HCT116 (cell line): Measurements from ENCODE around the gene CCBE1. TPM values are rescaled to one million over a fixed set of nuclear protein-coding genes. Genes with fewer than 3 reads are reported as not detected.

Experiments used
- ATAC-seq: fragments of 200-7000 bp; cut with Tn5 transposase; 2 replicates; pipeline ENCODE4 v1.9.1; 2020; ENCODE audit warnings: mild to moderate bottlenecking, moderate library complexity
- BruUV-seq: library from RNA; stranded (reverse); fragments of 400-500 nt; replicated peaks from 2 replicates; lab custom pipeline; 2021; lab: Mats Ljungman, UMichigan
- CTCF ChIA-PET: fragments of 300-600 bp; sonication (Branson Sonifier 250); formaldehyde crosslinking; loops from one replicate; lab custom pipeline; 2021; ENCODE audit warnings: antibody characterized with exemption; lab: Charles Lee
- POLR2A ChIA-PET: fragments of 300-600, 350-600 bp; sonication (Branson Sonifier 250); formaldehyde crosslinking; loops from one replicate; lab custom pipeline; 2021; ENCODE audit warnings: antibody characterized with exemption; lab: Charles Lee
- RAD21 ChIA-PET, 2 experiments: fragments of 300-600 bp; sonication (Branson Sonifier 250); formaldehyde crosslinking; loops; one replicate each; lab custom pipeline; 2023; ENCODE audit warnings: low total read pairs in 2 of 2; ENCODE audit not compliant: uncharacterized antibody in 2 of 2, unreplicated experiment in 2 of 2, low non-redundant PET in 1 of 2; lab: Charles Lee
- DNase-seq: peaks from one replicate; pipeline ENCODE4 v3.0.0-alpha.2; 2010; ENCODE audit warnings: low read depth, low spot score
- H2AFZ ChIP-seq: fragments of 200-600 bp; shearing (Covaris generic), sonication (generic); 2 replicates; pipeline ENCODE4 v1.6.1; 2017; ENCODE audit warnings: low read depth, mixed run types, mixed read lengths, antibody characterized with exemption, low read length; ENCODE audit not compliant: poor library complexity, severe bottlenecking
- H3K27ac ChIP-seq: 2 replicates; pipeline ENCODE4 v1.5.1; 2012; ENCODE audit warnings: low read depth, low read length
- H3K27me3 ChIP-seq: fragments of 200-600 bp; sonication (generic); 2 replicates; pipeline ENCODE4 v1.6.1; 2016; ENCODE audit warnings: mixed run types, low read length, mixed read lengths; ENCODE audit not compliant: insufficient read depth
- H3K36me3 ChIP-seq, 2 experiments: fragments of 200-500 bp in 1 of 2; fragments of 200-600 bp in 1 of 2; sonication (Bioruptor generic) in 1 of 2; sonication (generic) in 1 of 2; 2 replicates each; pipeline versions ENCODE4 v1.5.1 to v1.6.1; 2014 to 2016; ENCODE audit warnings: low read length in 2 of 2, inconsistent platforms in 1 of 2, mixed read lengths in 1 of 2, mixed run types in 1 of 2; ENCODE audit not compliant: insufficient read depth in 2 of 2, control insufficient read depth in 1 of 2
- H3K4me1 ChIP-seq, 2 experiments: fragments of 200-600 bp in 1 of 2; sonication (generic) in 1 of 2; 2 replicates each; pipeline versions ENCODE4 v1.5.1 to v1.6.1; 2012 to 2017; ENCODE audit warnings: low read length in 2 of 2, inconsistent platforms in 1 of 2, mild to moderate bottlenecking in 1 of 2, mixed read lengths in 1 of 2, mixed run types in 1 of 2, moderate library complexity in 1 of 2; ENCODE audit not compliant: insufficient read depth in 2 of 2, control insufficient read depth in 1 of 2
- H3K4me2 ChIP-seq: fragments of 200-600 bp; sonication (generic); 2 replicates; pipeline ENCODE4 v1.6.1; 2017; ENCODE audit warnings: mixed run types, low read length, mixed read lengths
- H3K4me3 ChIP-seq, 2 experiments: fragments of 200-600 bp in 1 of 2; sonication (generic) in 1 of 2; replicated peaks in 1 of 2; 2 replicates each; pipeline ENCODE4 v1.5.1; 2011 to 2016; ENCODE audit warnings: low read length in 2 of 2, control low read depth in 1 of 2, low read depth in 1 of 2, mild to moderate bottlenecking in 1 of 2, mixed read lengths in 1 of 2, mixed run types in 1 of 2
- H3K79me2 ChIP-seq: fragments of 200-600 bp; sonication (generic); 2 replicates; pipeline ENCODE4 v1.6.1; 2017; ENCODE audit warnings: mild to moderate bottlenecking, mixed run types, low read length, moderate library complexity, mixed read lengths; ENCODE audit not compliant: insufficient read depth
- H3K9ac ChIP-seq: fragments of 200-600 bp; sonication (generic); 2 replicates; pipeline ENCODE4 v1.6.1; 2016; ENCODE audit warnings: low read length, mixed read lengths
- H3K9me2 ChIP-seq: fragments of 200-600 bp; sonication (generic), shearing (Covaris generic); 2 replicates; pipeline ENCODE4 v1.6.1; 2017; ENCODE audit warnings: mixed run types, mild to moderate bottlenecking, moderate library complexity; ENCODE audit not compliant: insufficient read depth
- H3K9me3 ChIP-seq, 2 experiments: fragments of 200-500 bp in 1 of 2; fragments of 200-600 bp in 1 of 2; sonication (Bioruptor generic) in 1 of 2; sonication (generic) in 1 of 2; 2 replicates each; pipeline ENCODE4 v1.6.1; 2014 to 2017; ENCODE audit warnings: low read length in 2 of 2, mixed read lengths in 2 of 2, inconsistent platforms in 1 of 2, low read depth in 1 of 2, mild to moderate bottlenecking in 1 of 2, mixed run types in 1 of 2, moderate library complexity in 1 of 2; ENCODE audit not compliant: control insufficient read depth in 1 of 2, insufficient read depth in 1 of 2
- H4K20me1 ChIP-seq: fragments of 200-600 bp; sonication (generic), shearing (Covaris generic); 2 replicates; pipeline ENCODE4 v1.6.1; 2017; ENCODE audit warnings: mixed run types, mild to moderate bottlenecking, moderate library complexity; ENCODE audit not compliant: insufficient read depth
- EGR1 ChIP-seq: IDR thresholded peaks from 2 replicates; pipeline ENCODE4 v1.6.1; 2012; ENCODE audit warnings: low read depth
- EZH2 ChIP-seq: fragments of 200-600 bp; sonication (generic); IDR thresholded peaks from 2 replicates; pipeline ENCODE4 v1.6.1; 2017; ENCODE audit warnings: antibody characterized with exemption, mixed run types
- EZH2phosphoT487 ChIP-seq: fragments of 200-600 bp; IDR thresholded peaks from 2 replicates; pipeline ENCODE4 v1.6.1; 2018; ENCODE audit warnings: antibody characterized with exemption, borderline replicate concordance
- FOSL1 ChIP-seq: IDR thresholded peaks from 2 replicates; pipeline ENCODE4 v1.6.1; 2012; ENCODE audit warnings: low read depth
- JUND ChIP-seq: IDR thresholded peaks from 2 replicates; pipeline ENCODE4 v1.6.1; 2012
- POLR2A ChIP-seq: IDR thresholded peaks from 2 replicates; pipeline ENCODE4 v1.7.0; 2011; ENCODE audit warnings: borderline replicate concordance; ENCODE audit not compliant: insufficient read depth, insufficient read length; ENCODE audit errors: extremely low read depth
- POLR2AphosphoS5 ChIP-seq: IDR thresholded peaks from 2 replicates; pipeline ENCODE4 v1.6.1; 2011; ENCODE audit warnings: mild to moderate bottlenecking, low read depth, low read length, moderate library complexity
- SIN3A ChIP-seq: IDR thresholded peaks from 2 replicates; pipeline ENCODE4 v1.6.1; 2012; ENCODE audit warnings: low read depth
- SP1 ChIP-seq: IDR thresholded peaks from 2 replicates; pipeline ENCODE4 v1.6.1; 2012; ENCODE audit warnings: low read depth
- SRF ChIP-seq: IDR thresholded peaks from 2 replicates; pipeline ENCODE4 v1.6.1; 2012; ENCODE audit warnings: low read depth
- TCF7L2 ChIP-seq: IDR thresholded peaks from 2 replicates; pipeline ENCODE4 v1.7.0; 2011; ENCODE audit warnings: borderline replicate concordance, inconsistent platforms; ENCODE audit not compliant: insufficient read depth, insufficient read length; ENCODE audit errors: extremely low read depth
- YY1 ChIP-seq: IDR thresholded peaks from 2 replicates; pipeline ENCODE4 v1.6.1; 2011; ENCODE audit warnings: low read length, low read depth, moderate library complexity, mild to moderate bottlenecking; ENCODE audit not compliant: insufficient replicate concordance; ENCODE audit errors: extremely low read depth
- ZNF274 ChIP-seq: fragments of 200-500 bp; sonication (Bioruptor generic); IDR thresholded peaks from 2 replicates; pipeline ENCODE4 v1.6.1; 2014; ENCODE audit warnings: mild to moderate bottlenecking, low read depth, low read length, inconsistent platforms
- intact Hi-C: fragments of 100-400 bp; cut with micrococcal nuclease; formaldehyde crosslinking; loops from 2 replicates; pipeline ENCODE4 v1.10.0; 2022
- total RNA-seq: library from RNA; stranded (reverse); gene quantifications from one replicate; pipeline ENCODE4 v1.2.1, GENCODE V29; 2021; ENCODE audit not compliant: unreplicated experiment
- TF ChIP-seq, protein P1 (sequence below): IDR thresholded peaks from 2 replicates; pipeline ENCODE4 v1.6.1; 2012
- TF ChIP-seq, protein P2 (sequence below): IDR thresholded peaks from 2 replicates; pipeline ENCODE4 v1.6.1; 2011; ENCODE audit warnings: mild to moderate bottlenecking, low read length, moderate library complexity; ENCODE audit not compliant: insufficient replicate concordance; ENCODE audit errors: extremely low read depth

Gene CCBE1
- total RNA-seq, 1 experiment from 2014 or later, result 0.84 TPM

DNA sequence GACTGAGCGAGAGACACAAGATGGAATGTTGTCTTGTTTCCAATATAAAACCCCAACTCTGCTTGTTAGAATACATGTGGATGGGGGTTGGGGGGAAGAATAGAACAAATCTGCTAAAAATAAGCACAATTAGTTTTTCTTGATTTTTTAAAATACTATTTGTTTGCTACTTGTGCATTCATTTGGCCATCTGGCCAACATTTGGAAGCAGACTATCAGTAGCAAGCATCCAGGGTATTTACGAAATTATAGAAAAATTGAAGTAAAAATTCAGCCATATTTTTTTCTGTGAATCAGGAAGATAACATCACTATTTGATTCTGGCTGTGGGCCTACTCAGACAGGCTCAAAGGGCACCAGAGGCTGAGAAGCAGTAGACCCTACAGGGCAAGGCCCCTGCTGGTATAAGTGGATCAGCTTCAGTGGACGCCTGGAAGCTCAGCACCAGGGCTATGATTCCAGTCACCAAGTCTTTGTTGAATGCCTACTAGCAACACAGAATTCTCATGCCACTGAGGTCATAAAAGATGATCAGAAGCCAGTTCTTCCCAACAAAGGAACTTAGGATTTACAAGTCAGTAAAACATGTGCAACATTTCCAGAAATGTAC is 133.9 kb downstream of the CCBE1 start:
- DNase-seq (no peak), ATAC-seq (no peak)
- POLR2A ChIA-PET, result no interaction called here
- TF ChIP-seq ZNF274 (no peak), YY1 (no peak), POLR2A (no peak), TCF7L2 (no peak), SRF (no peak), SP1 (no peak), POLR2AphosphoS5 (no peak), JUND (no peak), SIN3A (no peak), EZH2phosphoT487 (no peak), EGR1 (no peak), FOSL1 (no peak), EZH2 (no peak)
- TF ChIP-seq, protein P1, sequence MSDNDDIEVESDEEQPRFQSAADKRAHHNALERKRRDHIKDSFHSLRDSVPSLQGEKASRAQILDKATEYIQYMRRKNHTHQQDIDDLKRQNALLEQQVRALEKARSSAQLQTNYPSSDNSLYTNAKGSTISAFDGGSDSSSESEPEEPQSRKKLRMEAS, result no peak
- TF ChIP-seq, protein P2, sequence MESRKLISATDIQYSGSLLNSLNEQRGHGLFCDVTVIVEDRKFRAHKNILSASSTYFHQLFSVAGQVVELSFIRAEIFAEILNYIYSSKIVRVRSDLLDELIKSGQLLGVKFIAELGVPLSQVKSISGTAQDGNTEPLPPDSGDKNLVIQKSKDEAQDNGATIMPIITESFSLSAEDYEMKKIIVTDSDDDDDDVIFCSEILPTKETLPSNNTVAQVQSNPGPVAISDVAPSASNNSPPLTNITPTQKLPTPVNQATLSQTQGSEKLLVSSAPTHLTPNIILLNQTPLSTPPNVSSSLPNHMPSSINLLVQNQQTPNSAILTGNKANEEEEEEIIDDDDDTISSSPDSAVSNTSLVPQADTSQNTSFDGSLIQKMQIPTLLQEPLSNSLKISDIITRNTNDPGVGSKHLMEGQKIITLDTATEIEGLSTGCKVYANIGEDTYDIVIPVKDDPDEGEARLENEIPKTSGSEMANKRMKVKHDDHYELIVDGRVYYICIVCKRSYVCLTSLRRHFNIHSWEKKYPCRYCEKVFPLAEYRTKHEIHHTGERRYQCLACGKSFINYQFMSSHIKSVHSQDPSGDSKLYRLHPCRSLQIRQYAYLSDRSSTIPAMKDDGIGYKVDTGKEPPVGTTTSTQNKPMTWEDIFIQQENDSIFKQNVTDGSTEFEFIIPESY, result no peak
- no peaks in the 10 kb centered on the region for H3K79me2 ChIP-seq
- no peak overlapping the region for H3K4me3 ChIP-seq
- H2AFZ ChIP-seq, result no peak overlapping the region
- no peaks in the 10 kb centered on the region for H3K36me3 ChIP-seq
- CTCF ChIA-PET, result no interaction called here
- no peaks in the 10 kb centered on the region for H3K9me2 ChIP-seq
- H3K4me2 ChIP-seq, result no peak overlapping the region
- H3K4me1 ChIP-seq, result no peaks in the 10 kb centered on the region
- H3K27me3 ChIP-seq, result peaks cover 3% of the 10 kb centered on the region; the same call in 1 of the 2 replicates
- no peaks in the 10 kb centered on the region for H3K9me3 ChIP-seq
- intact Hi-C loops, result no loop called here
- H4K20me1 ChIP-seq, result no peaks in the 10 kb centered on the region
- BruUV-seq, result no TSS peak
- RAD21 ChIA-PET, result no interaction called here
- H3K9ac ChIP-seq, result no peak overlapping the region
- H3K27ac ChIP-seq, result no peak overlapping the region
